ENCODE results near the gene CCNDBP1.

Gene CCNDBP1

DNA sequence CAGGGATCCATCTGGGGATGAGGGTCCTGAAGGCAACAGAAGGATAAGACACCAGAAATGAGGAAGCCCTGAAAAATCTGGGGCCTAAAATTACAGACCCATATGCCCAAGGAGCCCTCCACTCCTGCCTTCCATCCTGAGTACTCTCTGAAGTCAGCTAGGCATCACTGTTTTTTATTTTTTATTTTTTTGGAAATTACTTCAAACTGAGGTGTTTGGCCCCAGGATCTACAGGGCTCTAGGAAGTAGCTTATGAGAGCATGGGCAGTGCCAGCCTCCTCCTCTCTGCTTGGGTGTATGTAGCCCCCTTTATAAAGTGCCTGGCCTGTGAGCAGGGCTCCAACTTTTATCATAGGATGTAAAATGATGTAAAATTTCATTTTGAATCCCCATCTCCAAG, 27.7 kb downstream of the CCNDBP1 start:
- ATAC-seq: no peak
- TF ChIP-seq SNAI2 (CRISPR knock-in tag; IDR thresholded peaks at IDR 0.05): no peak
- TF ChIP-seq, protein P1, sequence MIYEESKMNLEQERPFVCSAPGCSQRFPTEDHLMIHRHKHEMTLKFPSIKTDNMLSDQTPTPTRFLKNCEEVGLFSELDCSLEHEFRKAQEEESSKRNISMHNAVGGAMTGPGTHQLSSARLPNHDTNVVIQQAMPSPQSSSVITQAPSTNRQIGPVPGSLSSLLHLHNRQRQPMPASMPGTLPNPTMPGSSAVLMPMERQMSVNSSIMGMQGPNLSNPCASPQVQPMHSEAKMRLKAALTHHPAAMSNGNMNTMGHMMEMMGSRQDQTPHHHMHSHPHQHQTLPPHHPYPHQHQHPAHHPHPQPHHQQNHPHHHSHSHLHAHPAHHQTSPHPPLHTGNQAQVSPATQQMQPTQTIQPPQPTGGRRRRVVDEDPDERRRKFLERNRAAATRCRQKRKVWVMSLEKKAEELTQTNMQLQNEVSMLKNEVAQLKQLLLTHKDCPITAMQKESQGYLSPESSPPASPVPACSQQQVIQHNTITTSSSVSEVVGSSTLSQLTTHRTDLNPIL (CRISPR knock-in tag; IDR thresholded peaks at IDR 0.05; ENCODE audit: low read depth): no peak
- TF ChIP-seq OSR1 (CRISPR knock-in tag; IDR thresholded peaks at IDR 0.05): no peak

DNA sequence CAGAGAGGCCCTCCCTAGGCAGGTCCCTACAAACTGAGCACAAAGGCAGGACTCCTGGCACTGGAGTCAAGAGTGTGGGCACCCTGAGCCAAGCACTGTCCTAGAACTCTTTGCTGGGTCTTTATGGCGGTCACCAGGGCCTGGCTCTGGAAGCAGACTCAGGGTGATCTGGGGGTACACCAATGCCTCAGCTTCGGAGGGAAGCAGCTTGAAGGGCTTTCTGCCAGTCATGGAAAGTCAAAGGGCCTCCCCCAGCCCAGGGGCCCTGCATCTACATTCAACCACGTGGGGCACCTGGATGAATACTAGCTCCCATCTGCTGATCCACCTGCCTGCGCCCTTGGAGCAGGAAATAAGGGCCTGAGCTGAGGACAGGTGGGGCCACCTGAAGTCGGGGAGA, 28.3 kb downstream of the CCNDBP1 start:
- ATAC-seq: no peak
- TF ChIP-seq ZFP3 (CRISPR knock-in tag; IDR thresholded peaks at IDR 0.05) (no peak), ZNF8 (CRISPR knock-in tag; IDR thresholded peaks at IDR 0.05) (no peak), ISL1 (CRISPR knock-in tag; IDR thresholded peaks at IDR 0.05) (no peak), ZFP30 (CRISPR knock-in tag; IDR thresholded peaks at IDR 0.05) (no peak), PPARA (CRISPR knock-in tag; IDR thresholded peaks at IDR 0.05; ENCODE audit: borderline replicate concordance) (no peak), ZNF565 (CRISPR knock-in tag; conservative IDR thresholded peaks at IDR 0.05; ENCODE audit: low read depth) (no peak), TCF4 (CRISPR knock-in tag; IDR thresholded peaks at IDR 0.05; ENCODE audit: borderline replicate concordance) (no peak), TOX (CRISPR knock-in tag; IDR thresholded peaks at IDR 0.05; ENCODE audit: borderline replicate concordance) (no peak), ZC3H10 (CRISPR knock-in tag; IDR thresholded peaks at IDR 0.05) (no peak), GLIS3 (CRISPR knock-in tag; IDR thresholded peaks at IDR 0.05) (no peak)
- TF ChIP-seq, protein P2, sequence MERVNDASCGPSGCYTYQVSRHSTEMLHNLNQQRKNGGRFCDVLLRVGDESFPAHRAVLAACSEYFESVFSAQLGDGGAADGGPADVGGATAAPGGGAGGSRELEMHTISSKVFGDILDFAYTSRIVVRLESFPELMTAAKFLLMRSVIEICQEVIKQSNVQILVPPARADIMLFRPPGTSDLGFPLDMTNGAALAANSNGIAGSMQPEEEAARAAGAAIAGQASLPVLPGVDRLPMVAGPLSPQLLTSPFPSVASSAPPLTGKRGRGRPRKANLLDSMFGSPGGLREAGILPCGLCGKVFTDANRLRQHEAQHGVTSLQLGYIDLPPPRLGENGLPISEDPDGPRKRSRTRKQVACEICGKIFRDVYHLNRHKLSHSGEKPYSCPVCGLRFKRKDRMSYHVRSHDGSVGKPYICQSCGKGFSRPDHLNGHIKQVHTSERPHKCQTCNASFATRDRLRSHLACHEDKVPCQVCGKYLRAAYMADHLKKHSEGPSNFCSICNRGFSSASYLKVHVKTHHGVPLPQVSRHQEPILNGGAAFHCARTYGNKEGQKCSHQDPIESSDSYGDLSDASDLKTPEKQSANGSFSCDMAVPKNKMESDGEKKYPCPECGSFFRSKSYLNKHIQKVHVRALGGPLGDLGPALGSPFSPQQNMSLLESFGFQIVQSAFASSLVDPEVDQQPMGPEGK (CRISPR knock-in tag; IDR thresholded peaks at IDR 0.05; ENCODE audit: borderline replicate concordance): no peak
- TF ChIP-seq, protein P3, sequence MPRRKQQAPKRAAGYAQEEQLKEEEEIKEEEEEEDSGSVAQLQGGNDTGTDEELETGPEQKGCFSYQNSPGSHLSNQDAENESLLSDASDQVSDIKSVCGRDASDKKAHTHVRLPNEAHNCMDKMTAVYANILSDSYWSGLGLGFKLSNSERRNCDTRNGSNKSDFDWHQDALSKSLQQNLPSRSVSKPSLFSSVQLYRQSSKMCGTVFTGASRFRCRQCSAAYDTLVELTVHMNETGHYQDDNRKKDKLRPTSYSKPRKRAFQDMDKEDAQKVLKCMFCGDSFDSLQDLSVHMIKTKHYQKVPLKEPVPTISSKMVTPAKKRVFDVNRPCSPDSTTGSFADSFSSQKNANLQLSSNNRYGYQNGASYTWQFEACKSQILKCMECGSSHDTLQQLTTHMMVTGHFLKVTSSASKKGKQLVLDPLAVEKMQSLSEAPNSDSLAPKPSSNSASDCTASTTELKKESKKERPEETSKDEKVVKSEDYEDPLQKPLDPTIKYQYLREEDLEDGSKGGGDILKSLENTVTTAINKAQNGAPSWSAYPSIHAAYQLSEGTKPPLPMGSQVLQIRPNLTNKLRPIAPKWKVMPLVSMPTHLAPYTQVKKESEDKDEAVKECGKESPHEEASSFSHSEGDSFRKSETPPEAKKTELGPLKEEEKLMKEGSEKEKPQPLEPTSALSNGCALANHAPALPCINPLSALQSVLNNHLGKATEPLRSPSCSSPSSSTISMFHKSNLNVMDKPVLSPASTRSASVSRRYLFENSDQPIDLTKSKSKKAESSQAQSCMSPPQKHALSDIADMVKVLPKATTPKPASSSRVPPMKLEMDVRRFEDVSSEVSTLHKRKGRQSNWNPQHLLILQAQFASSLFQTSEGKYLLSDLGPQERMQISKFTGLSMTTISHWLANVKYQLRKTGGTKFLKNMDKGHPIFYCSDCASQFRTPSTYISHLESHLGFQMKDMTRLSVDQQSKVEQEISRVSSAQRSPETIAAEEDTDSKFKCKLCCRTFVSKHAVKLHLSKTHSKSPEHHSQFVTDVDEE (CRISPR knock-in tag; IDR thresholded peaks at IDR 0.05): no peak
- TF ChIP-seq, protein P4, sequence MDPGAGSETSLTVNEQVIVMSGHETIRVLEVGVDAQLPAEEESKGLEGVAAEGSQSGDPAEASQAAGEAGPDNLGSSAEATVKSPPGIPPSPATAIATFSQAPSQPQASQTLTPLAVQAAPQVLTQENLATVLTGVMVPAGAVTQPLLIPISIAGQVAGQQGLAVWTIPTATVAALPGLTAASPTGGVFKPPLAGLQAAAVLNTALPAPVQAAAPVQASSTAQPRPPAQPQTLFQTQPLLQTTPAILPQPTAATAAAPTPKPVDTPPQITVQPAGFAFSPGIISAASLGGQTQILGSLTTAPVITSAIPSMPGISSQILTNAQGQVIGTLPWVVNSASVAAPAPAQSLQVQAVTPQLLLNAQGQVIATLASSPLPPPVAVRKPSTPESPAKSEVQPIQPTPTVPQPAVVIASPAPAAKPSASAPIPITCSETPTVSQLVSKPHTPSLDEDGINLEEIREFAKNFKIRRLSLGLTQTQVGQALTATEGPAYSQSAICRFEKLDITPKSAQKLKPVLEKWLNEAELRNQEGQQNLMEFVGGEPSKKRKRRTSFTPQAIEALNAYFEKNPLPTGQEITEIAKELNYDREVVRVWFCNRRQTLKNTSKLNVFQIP (CRISPR knock-in tag; IDR thresholded peaks at IDR 0.05; ENCODE audit: borderline replicate concordance, low read depth): no peak
- TF ChIP-seq, protein P5, sequence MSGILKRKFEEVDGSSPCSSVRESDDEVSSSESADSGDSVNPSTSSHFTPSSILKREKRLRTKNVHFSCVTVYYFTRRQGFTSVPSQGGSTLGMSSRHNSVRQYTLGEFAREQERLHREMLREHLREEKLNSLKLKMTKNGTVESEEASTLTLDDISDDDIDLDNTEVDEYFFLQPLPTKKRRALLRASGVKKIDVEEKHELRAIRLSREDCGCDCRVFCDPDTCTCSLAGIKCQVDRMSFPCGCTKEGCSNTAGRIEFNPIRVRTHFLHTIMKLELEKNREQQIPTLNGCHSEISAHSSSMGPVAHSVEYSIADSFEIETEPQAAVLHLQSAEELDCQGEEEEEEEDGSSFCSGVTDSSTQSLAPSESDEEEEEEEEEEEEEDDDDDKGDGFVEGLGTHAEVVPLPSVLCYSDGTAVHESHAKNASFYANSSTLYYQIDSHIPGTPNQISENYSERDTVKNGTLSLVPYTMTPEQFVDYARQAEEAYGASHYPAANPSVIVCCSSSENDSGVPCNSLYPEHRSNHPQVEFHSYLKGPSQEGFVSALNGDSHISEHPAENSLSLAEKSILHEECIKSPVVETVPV (CRISPR knock-in tag; IDR thresholded peaks at IDR 0.05): no peak

DNA sequence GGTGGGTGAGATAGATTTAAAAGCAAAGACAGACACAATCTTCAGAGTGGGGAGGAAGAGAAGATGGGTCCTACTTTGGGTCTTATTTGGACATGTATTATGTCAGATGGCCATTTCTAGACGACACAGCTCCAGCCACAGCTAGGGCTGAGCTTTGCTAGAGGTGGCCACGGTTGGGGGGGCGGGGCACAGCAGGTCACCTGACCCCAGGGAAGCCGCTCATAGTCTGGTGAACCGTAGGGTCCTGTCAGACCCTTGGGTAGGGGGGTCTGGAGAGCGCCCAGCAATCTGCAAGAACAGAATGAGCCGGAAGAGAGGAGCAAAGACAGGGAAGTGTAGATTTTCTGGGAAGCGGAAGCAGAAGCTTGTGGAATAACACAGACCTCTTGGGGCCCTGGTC, 29.0 kb downstream of the CCNDBP1 start:
- ATAC-seq: no peak
- TF ChIP-seq ESRRG (CRISPR knock-in tag; IDR thresholded peaks at IDR 0.05) (no peak), TCF4 (CRISPR knock-in tag; IDR thresholded peaks at IDR 0.05; ENCODE audit: borderline replicate concordance) (no peak), CSDC2 (CRISPR knock-in tag; IDR thresholded peaks at IDR 0.05) (no peak), ZNF565 (CRISPR knock-in tag; conservative IDR thresholded peaks at IDR 0.05; ENCODE audit: low read depth) (no peak), ZC3H10 (CRISPR knock-in tag; IDR thresholded peaks at IDR 0.05) (no peak)
- TF ChIP-seq, protein P5 (CRISPR knock-in tag; IDR thresholded peaks at IDR 0.05): no peak

Data from SK-N-SH treated with all-trans-retinoic acid at 6 μM for 48 hours (cell line).